Measurements from ENCODE around the gene WDR17. TPM values are rescaled to one million over a fixed set of nuclear protein-coding genes. Genes with fewer than 3 reads are reported as not detected.

WDR17 gene
- total RNA-seq, 4 donors from 2014 or later = 0.13 to 0.58 (median 0.32) TPM; not detected in 1

GRCh38 chr4:176134670-176135069 is 69.0 kb downstream of the WDR17 start:
- WGBS, 2 donors = 61 to 79% methylated on average over 2 of the region's 2 CpGs
- H3K4me3 ChIP-seq (ENCODE audit: low read depth, poor library complexity, severe bottlenecking) = no peak overlapping the region
- TF ChIP-seq POLR2A (IDR thresholded peaks at IDR 0.05) = no peak
- TF ChIP-seq, protein P1, sequence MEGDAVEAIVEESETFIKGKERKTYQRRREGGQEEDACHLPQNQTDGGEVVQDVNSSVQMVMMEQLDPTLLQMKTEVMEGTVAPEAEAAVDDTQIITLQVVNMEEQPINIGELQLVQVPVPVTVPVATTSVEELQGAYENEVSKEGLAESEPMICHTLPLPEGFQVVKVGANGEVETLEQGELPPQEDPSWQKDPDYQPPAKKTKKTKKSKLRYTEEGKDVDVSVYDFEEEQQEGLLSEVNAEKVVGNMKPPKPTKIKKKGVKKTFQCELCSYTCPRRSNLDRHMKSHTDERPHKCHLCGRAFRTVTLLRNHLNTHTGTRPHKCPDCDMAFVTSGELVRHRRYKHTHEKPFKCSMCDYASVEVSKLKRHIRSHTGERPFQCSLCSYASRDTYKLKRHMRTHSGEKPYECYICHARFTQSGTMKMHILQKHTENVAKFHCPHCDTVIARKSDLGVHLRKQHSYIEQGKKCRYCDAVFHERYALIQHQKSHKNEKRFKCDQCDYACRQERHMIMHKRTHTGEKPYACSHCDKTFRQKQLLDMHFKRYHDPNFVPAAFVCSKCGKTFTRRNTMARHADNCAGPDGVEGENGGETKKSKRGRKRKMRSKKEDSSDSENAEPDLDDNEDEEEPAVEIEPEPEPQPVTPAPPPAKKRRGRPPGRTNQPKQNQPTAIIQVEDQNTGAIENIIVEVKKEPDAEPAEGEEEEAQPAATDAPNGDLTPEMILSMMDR (IDR thresholded peaks at IDR 0.05) = no peak
- no peak for DNase-seq (ENCODE audit: low spot score in 2 of 2)
- intact Hi-C loops (cut with DNase I; ENCODE audit: low total_unique reads) = no loop called here

DNA sequence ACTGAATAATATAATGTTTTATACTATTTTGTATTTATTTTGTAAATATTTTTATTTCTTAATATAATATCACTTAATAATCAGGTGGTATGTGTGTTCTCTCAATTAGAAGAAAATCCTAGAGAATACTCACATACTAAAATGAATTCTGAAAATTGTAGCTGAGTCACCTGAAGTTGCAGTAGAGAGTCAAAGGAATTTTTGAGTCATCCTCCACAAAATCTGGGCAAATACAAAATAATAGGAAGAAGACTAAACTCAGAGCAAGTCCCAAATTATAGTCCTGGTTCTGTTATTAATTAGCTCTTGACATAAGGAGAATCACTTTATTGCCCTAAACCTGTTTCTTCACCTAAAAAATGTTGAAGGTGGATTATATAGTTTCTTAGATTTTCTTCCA is 72.0 kb downstream of the WDR17 start:
- no peak for TF ChIP-seq POLR2A (IDR thresholded peaks at IDR 0.05)
- TF ChIP-seq, protein P1 (IDR thresholded peaks at IDR 0.05) = no peak
- no peak overlapping the region for H3K4me3 ChIP-seq (ENCODE audit: low read depth, poor library complexity, severe bottlenecking)
- DNase-seq (ENCODE audit: low spot score in 2 of 2) = no peak
- intact Hi-C loops (cut with DNase I; ENCODE audit: low total_unique reads) = no loop called here

GRCh38 chr4:176139518-176139917 is 73.9 kb downstream of the WDR17 start:
- TF ChIP-seq, protein P1 (IDR thresholded peaks at IDR 0.05) = no peak
- no peak for TF ChIP-seq POLR2A (IDR thresholded peaks at IDR 0.05)
- intact Hi-C loops (cut with DNase I; ENCODE audit: low total_unique reads) = no loop called here
- no peak overlapping the region for H3K4me3 ChIP-seq (ENCODE audit: low read depth, poor library complexity, severe bottlenecking)
- no peak for DNase-seq (ENCODE audit: low spot score in 2 of 2)

DNA sequence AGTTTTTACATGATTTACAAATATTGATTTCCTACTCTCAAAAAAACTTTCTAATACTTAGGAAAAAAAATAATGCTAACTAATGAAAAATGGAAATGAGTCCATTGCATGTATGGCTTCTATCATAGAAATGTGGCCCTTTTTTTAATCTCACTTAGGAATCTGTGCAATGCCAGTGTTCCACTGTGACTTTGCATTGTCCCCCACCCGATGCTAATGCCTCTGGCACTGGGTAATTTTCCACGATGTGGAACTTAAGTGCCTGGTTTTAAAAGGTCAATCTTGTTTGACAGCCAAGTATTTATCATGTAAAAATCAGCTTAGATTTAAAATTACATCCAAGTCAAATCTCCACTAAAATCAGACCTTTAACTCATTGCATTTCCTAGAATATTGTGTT is 76.6 kb downstream of the WDR17 start:
- no peak for DNase-seq (ENCODE audit: low spot score in 2 of 2)
- intact Hi-C loops (cut with DNase I; ENCODE audit: low total_unique reads) = no loop called here
- H3K4me3 ChIP-seq (ENCODE audit: low read depth, poor library complexity, severe bottlenecking) = no peak overlapping the region
- WGBS, 2 donors = 47 to 52% methylated on average over 2 of the region's 2 CpGs
- no peak for TF ChIP-seq POLR2A (IDR thresholded peaks at IDR 0.05)
- TF ChIP-seq, protein P1 (IDR thresholded peaks at IDR 0.05) = no peak

GRCh38 chr4:176149680-176150355 is 84.2 kb downstream of the WDR17 start:
- TF ChIP-seq POLR2A (IDR thresholded peaks at IDR 0.05) = no peak
- TF ChIP-seq, protein P1 (IDR thresholded peaks at IDR 0.05) = no peak
- H3K4me3 ChIP-seq (ENCODE audit: low read depth, poor library complexity, severe bottlenecking) = no peak overlapping the region
- 77 to 80% methylated on average over 3 of the region's 3 CpGs for WGBS, 2 donors
- intact Hi-C loops (cut with DNase I; ENCODE audit: low total_unique reads) = no loop called here
- no peak for DNase-seq (ENCODE audit: low spot score in 2 of 2)

DNA sequence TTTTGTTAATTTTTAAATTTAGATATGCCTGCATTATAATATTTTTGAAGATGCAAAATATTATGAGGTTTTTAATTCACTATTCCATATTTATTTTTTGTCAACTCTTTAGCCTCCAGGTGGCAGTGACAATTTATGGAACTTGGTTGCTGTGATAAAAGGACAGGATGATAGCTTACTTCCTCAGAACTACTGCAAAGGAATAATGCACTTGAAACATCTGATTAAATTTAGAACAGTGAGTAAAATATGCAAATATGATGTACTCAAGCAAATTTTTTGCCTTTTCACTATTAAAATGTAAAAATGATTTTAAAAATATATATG is 84.7 kb downstream of the WDR17 start:
- TF ChIP-seq, protein P1 (IDR thresholded peaks at IDR 0.05) = no peak
- no peak for TF ChIP-seq POLR2A (IDR thresholded peaks at IDR 0.05)
- intact Hi-C loops (cut with DNase I; ENCODE audit: low total_unique reads) = no loop called here
- DNase-seq (ENCODE audit: low spot score in 2 of 2) = no peak
- H3K4me3 ChIP-seq (ENCODE audit: low read depth, poor library complexity, severe bottlenecking) = no peak overlapping the region
